Endothelial cell (in vitro differentiated cells): ENCODE measurements around the gene CFAP57. TPM values are rescaled to one million over a fixed set of nuclear protein-coding genes. Genes with fewer than 3 reads are reported as not detected.

Experiments
- DNase-seq: peaks from one replicate; pipeline ENCODE4 v3.0.0; 2021; ENCODE audit warnings: low spot score
- H3K27ac Mint-ChIP-seq: one replicate; pipeline ENCODE4 v1.8.0; 2021; ENCODE audit warnings: mixed read lengths, inconsistent platforms; ENCODE audit not compliant: unreplicated experiment
- H3K27me3 Mint-ChIP-seq: one replicate; pipeline ENCODE4 v1.8.0; 2021; ENCODE audit warnings: mild to moderate bottlenecking, moderate library complexity, mixed read lengths, inconsistent platforms; ENCODE audit not compliant: unreplicated experiment
- H3K36me3 Mint-ChIP-seq: one replicate; pipeline ENCODE4 v1.8.0; 2021; ENCODE audit warnings: mild to moderate bottlenecking, low read depth, mixed read lengths, inconsistent platforms; ENCODE audit not compliant: unreplicated experiment
- H3K4me1 Mint-ChIP-seq: one replicate; pipeline ENCODE4 v1.8.0; 2021; ENCODE audit warnings: mild to moderate bottlenecking, mixed read lengths, inconsistent platforms; ENCODE audit not compliant: unreplicated experiment
- H3K4me3 Mint-ChIP-seq: one replicate; pipeline ENCODE4 v1.8.0; 2021; ENCODE audit warnings: mild to moderate bottlenecking, mixed read lengths, inconsistent platforms; ENCODE audit not compliant: unreplicated experiment
- H3K9me3 Mint-ChIP-seq: one replicate; pipeline ENCODE4 v1.8.0; 2021; ENCODE audit warnings: mixed read lengths, inconsistent platforms; ENCODE audit not compliant: unreplicated experiment
- CTCF ChIP-seq: fragments of 200-600 bp; sonication (generic); IDR thresholded peaks from one replicate; pipeline ENCODE4 v1.5.0; 2021; ENCODE audit warnings: antibody characterized with exemption; ENCODE audit not compliant: unreplicated experiment
- total RNA-seq: library from RNA; stranded (reverse); fragmentation: NEBNext Ultra II Directional; extraction: Animal tissue kit (Norgen Biotek cat#: 25700); gene quantifications from one replicate; pipeline ENCODE4 v1.2.1, GENCODE V29; 2021; ENCODE audit not compliant: unreplicated experiment

Gene CFAP57
- total RNA-seq, 1 donor from 2014 or later: 0.49 TPM

- peaks cover 30% of the 10 kb centered on the region for H3K4me1 Mint-ChIP-seq
- H3K4me3 Mint-ChIP-seq: no peak overlapping the region
- peak overlapping the region; percentile 1 for H3K27ac Mint-ChIP-seq
- peaks cover 4% of the 10 kb centered on the region for H3K27me3 Mint-ChIP-seq
- no peak for DNase-seq
- TF ChIP-seq CTCF: no peak
- peaks cover 10% of the 10 kb centered on the region for H3K36me3 Mint-ChIP-seq
- H3K9me3 Mint-ChIP-seq: peaks cover 5% of the 10 kb centered on the region
These were observed 95.2 kb downstream of the CFAP57 start for GRCh38 chr1:43267291-43267805.

- peaks cover 4% of the 10 kb centered on the region for H3K27me3 Mint-ChIP-seq
- peak overlapping the region; percentile 1 for H3K27ac Mint-ChIP-seq
- DNase-seq: no peak
- H3K4me3 Mint-ChIP-seq: no peak overlapping the region
- H3K9me3 Mint-ChIP-seq: peaks cover 5% of the 10 kb centered on the region
- peaks cover 10% of the 10 kb centered on the region for H3K36me3 Mint-ChIP-seq
- no peak for TF ChIP-seq CTCF
- peaks cover 30% of the 10 kb centered on the region for H3K4me1 Mint-ChIP-seq
These were observed 95.8 kb downstream of the CFAP57 start for GRCh38 chr1:43267818-43268425.

GRCh38 chr1:43269627-43270375 lies 97.7 kb downstream of the CFAP57 start, which contains the start of gene TMEM125:
Gene TMEM125, plus strand, starts transcription at chr1:43269983. Its CDS starts 2,740 bp downstream, at chr1:43272723.
- H3K4me1 Mint-ChIP-seq: peaks cover 36% of the 10 kb centered on the region
- peaks cover 9% of the 10 kb centered on the region for H3K27me3 Mint-ChIP-seq
- H3K4me3 Mint-ChIP-seq: peak within 1 kb of the TSS; percentile 35
- no peak within 1 kb of the TSS for H3K27ac Mint-ChIP-seq
- peaks cover 5% of the 10 kb centered on the region for H3K9me3 Mint-ChIP-seq
- peaks cover 4% of the 10 kb centered on the region for H3K36me3 Mint-ChIP-seq
- TF ChIP-seq CTCF: no peak
- DNase-seq: no peak

- Mint-ChIP-seq H3K9me3 (peaks cover 5% of the 10 kb centered on the region), H3K4me3 (peak overlapping the region; percentile 35), H3K27ac (no peak overlapping the region), H3K4me1 (peaks cover 40% of the 10 kb centered on the region), H3K36me3 (peaks cover 11% of the 10 kb centered on the region), H3K27me3 (peaks cover 11% of the 10 kb centered on the region)
- no peak for TF ChIP-seq CTCF
- DNase-seq: no peak
These were observed 98.4 kb downstream of the CFAP57 start for GRCh38 chr1:43270421-43271095.
